GM15510 (cell line): ENCODE results near the gene SEMA4A.

Source experiments
- POLR2A ChIP-seq: IDR thresholded peaks from 3 replicates; pipeline ENCODE4 v1.6.1; 2011; ENCODE audit warnings: borderline replicate concordance; ENCODE audit not compliant: insufficient read length; ENCODE audit errors: extremely low read depth

Gene SEMA4A

GRCh38 chr1:156144742-156145141 is 8.6 kb upstream of the SEMA4A start:
- TF ChIP-seq POLR2A = no peak

- no peak for TF ChIP-seq POLR2A
These were observed 7.8 kb upstream of the SEMA4A start for GRCh38 chr1:156145650-156146019.

- TF ChIP-seq POLR2A = no peak
These were observed 7.2 kb upstream of the SEMA4A start for GRCh38 chr1:156146020-156146768.

GRCh38 chr1:156146769-156147405 is 6.5 kb upstream of the SEMA4A start:
- TF ChIP-seq POLR2A = no peak

- TF ChIP-seq POLR2A = peak; percentile 38
These were observed 5.2 kb upstream of the SEMA4A start for GRCh38 chr1:156148216-156148615.

- peak; percentile 68 for TF ChIP-seq POLR2A
These were observed 3.7 kb upstream of the SEMA4A start for GRCh38 chr1:156149374-156150332.

- TF ChIP-seq POLR2A = no peak
These were observed 2.9 kb upstream of the SEMA4A start for GRCh38 chr1:156150333-156151011.

- TF ChIP-seq POLR2A = peak; percentile 23
These were observed 2.2 kb upstream of the SEMA4A start for GRCh38 chr1:156151093-156151688.

- TF ChIP-seq POLR2A = no peak
These were observed 757 bp upstream of the SEMA4A start for GRCh38 chr1:156152628-156153027.

- peak; percentile 67 for TF ChIP-seq POLR2A
These were observed 948 bp downstream of the SEMA4A start for GRCh38 chr1:156154317-156154749.

GRCh38 chr1:156155756-156156510 is 2.5 kb downstream of the SEMA4A start:
- no peak for TF ChIP-seq POLR2A

GRCh38 chr1:156157506-156157905 is 4.1 kb downstream of the SEMA4A start:
- TF ChIP-seq POLR2A = no peak

- TF ChIP-seq POLR2A = no peak
These were observed 4.6 kb downstream of the SEMA4A start for GRCh38 chr1:156157966-156158365.
